ENCODE measurements around the gene FCAR.
"Not testable (repeated sequence)": the region's sequence is repeated elsewhere in the genome, so short reads cannot be mapped to it uniquely, and the experiment has no call there.

The FCAR gene

GRCh38 chr19:54921082-54921481, 47.0 kb downstream of the FCAR start:
- no peaks in the 10 kb centered on the region for H3K27me3 ChIP-seq (ENCODE audit: control insufficient read depth, insufficient read depth, low read length)
- TF ChIP-seq CTCF (IDR thresholded peaks at IDR 0.05) = no peak

DNA sequence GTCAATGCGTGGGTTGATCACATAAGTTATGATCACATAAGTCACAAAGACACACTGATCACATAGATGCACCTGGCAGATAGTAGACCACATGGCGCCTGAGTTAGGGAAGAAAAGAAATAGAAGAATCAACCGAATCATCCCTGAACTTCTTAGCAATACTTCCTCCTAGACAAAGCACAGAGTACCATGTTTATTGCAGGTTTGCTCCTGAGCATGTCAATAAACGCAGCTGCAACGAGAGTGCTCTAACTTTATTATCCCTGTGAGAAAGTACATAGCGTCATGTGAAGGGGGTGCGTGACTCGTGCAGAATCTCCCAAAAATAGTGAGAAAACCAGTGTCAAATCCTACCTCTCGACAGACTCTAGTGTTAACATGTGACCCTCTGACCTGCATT, 49.2 kb downstream of the FCAR start:
- Histone ChIP-seq H3K36me3 (ENCODE audit: control insufficient read depth, insufficient read depth, low read length) (no peaks in the 10 kb centered on the region), H3K4me2 (ENCODE audit: low read length) (no peak overlapping the region), H3K9ac (no peak overlapping the region), H3K4me3 (ENCODE audit: low read depth, low read length) (no peak overlapping the region), H3K79me2 (no peaks in the 10 kb centered on the region), H2AFZ (no peak overlapping the region), H3K9me3 (ENCODE audit: control insufficient read depth, low read length) (no peaks in the 10 kb centered on the region), H3K4me1 (no peaks in the 10 kb centered on the region), H3K27me3 (ENCODE audit: control insufficient read depth, insufficient read depth, low read length) (no peaks in the 10 kb centered on the region), H3K27ac (no peak overlapping the region)
- no peak for TF ChIP-seq CTCF (IDR thresholded peaks at IDR 0.05)

More at GRCh38 chr19:54921082-54921481, 47.0 kb downstream of the FCAR start:
- H3K9ac ChIP-seq = no peak overlapping the region
- H3K79me2 ChIP-seq = no peaks in the 10 kb centered on the region
- no peak overlapping the region for H3K4me2 ChIP-seq (ENCODE audit: low read length)
- H2AFZ ChIP-seq = no peak overlapping the region
- H3K9me3 ChIP-seq (ENCODE audit: control insufficient read depth, low read length) = no peaks in the 10 kb centered on the region
- no peak overlapping the region for H3K4me3 ChIP-seq (ENCODE audit: low read depth, low read length)
- no peak overlapping the region for H3K27ac ChIP-seq
- no peaks in the 10 kb centered on the region for H3K4me1 ChIP-seq
- no peaks in the 10 kb centered on the region for H3K36me3 ChIP-seq (ENCODE audit: control insufficient read depth, insufficient read depth, low read length)

GRCh38 chr19:54928299-54928698, 54.3 kb downstream of the FCAR start:
- Histone ChIP-seq H3K36me3 (ENCODE audit: control insufficient read depth, insufficient read depth, low read length) (no peaks in the 10 kb centered on the region), H3K9me3 (ENCODE audit: control insufficient read depth, low read length) (no peaks in the 10 kb centered on the region), H3K9ac (no peak overlapping the region), H2AFZ (no peak overlapping the region), H3K4me3 (ENCODE audit: low read depth, low read length) (no peak overlapping the region), H3K27ac (no peak overlapping the region), H3K4me1 (no peaks in the 10 kb centered on the region), H3K27me3 (ENCODE audit: control insufficient read depth, insufficient read depth, low read length) (no peaks in the 10 kb centered on the region), H3K4me2 (ENCODE audit: low read length) (no peak overlapping the region), H3K79me2 (no peaks in the 10 kb centered on the region)
- no peak for TF ChIP-seq CTCF (IDR thresholded peaks at IDR 0.05)

DNA sequence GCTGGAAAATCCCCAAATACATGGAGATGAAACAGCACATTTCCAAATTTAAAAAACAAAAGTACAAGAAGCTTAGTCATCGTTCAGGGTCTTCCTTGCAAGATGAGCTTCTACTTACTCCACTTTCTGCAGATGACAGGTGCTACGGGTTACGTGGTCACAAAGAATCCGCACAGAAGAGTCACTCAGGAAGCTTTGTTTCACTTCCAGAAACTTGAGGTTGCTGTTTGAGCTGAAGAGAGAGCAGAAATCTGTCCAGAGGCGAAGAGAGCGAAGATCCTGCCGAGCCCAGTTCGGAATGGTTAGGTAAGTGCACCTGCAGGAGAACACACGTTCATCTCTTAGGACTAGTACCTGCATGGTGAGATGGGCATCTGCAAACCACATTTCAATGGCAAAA, 63.9 kb downstream of the FCAR start:
- H3K36me3 ChIP-seq (ENCODE audit: control insufficient read depth, insufficient read depth, low read length) = no peaks in the 10 kb centered on the region
- H3K4me1 ChIP-seq = no peaks in the 10 kb centered on the region
- no peak overlapping the region for H2AFZ ChIP-seq
- no peak overlapping the region for H3K9ac ChIP-seq
- H3K4me2 ChIP-seq (ENCODE audit: low read length) = no peak overlapping the region
- H3K27me3 ChIP-seq (ENCODE audit: control insufficient read depth, insufficient read depth, low read length) = no peaks in the 10 kb centered on the region
- no peak for TF ChIP-seq CTCF (IDR thresholded peaks at IDR 0.05)
- H3K4me3 ChIP-seq (ENCODE audit: low read depth, low read length) = no peak overlapping the region
- H3K9me3 ChIP-seq (ENCODE audit: control insufficient read depth, low read length) = no peaks in the 10 kb centered on the region
- no peaks in the 10 kb centered on the region for H3K79me2 ChIP-seq
- no peak overlapping the region for H3K27ac ChIP-seq

DNA sequence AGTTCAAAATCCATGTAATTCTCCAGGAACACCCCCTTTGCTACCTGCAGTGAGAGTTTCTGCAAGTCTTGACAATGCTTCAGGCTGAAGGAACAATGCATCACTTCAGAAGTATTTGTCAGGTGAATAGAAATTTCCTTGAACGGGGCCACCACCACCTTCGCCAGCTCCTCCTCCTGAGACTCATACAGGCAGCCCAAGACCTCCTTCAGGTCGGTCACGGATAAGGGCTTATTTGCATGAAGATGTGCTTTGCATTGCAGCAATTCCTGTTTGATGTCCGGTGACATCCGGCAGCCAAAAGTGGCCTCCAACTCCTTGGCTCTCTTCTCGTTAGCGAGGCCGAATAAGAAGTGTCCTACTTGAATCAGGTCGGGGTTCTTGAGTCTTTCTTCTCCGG, 64.9 kb downstream of the FCAR start:
- no peaks in the 10 kb centered on the region for H3K4me1 ChIP-seq
- no peak overlapping the region for H3K27ac ChIP-seq
- H3K4me2 ChIP-seq (ENCODE audit: low read length) = no peak overlapping the region
- no peaks in the 10 kb centered on the region for H3K36me3 ChIP-seq (ENCODE audit: control insufficient read depth, insufficient read depth, low read length)
- H3K9ac ChIP-seq = no peak overlapping the region
- no peak overlapping the region for H2AFZ ChIP-seq
- TF ChIP-seq CTCF (IDR thresholded peaks at IDR 0.05) = no peak
- no peaks in the 10 kb centered on the region for H3K79me2 ChIP-seq
- no peaks in the 10 kb centered on the region for H3K9me3 ChIP-seq (ENCODE audit: control insufficient read depth, low read length)
- no peaks in the 10 kb centered on the region for H3K27me3 ChIP-seq (ENCODE audit: control insufficient read depth, insufficient read depth, low read length)
- H3K4me3 ChIP-seq (ENCODE audit: low read depth, low read length) = no peak overlapping the region

- not testable (repeated sequence) for H3K9ac ChIP-seq; H3K27ac ChIP-seq; H3K4me2 ChIP-seq (ENCODE audit: low read length); H3K36me3 ChIP-seq (ENCODE audit: control insufficient read depth, insufficient read depth, low read length); H2AFZ ChIP-seq; H3K79me2 ChIP-seq; H3K9me3 ChIP-seq (ENCODE audit: control insufficient read depth, low read length); H3K4me3 ChIP-seq (ENCODE audit: low read depth, low read length); H3K4me1 ChIP-seq; H3K27me3 ChIP-seq (ENCODE audit: control insufficient read depth, insufficient read depth, low read length)
Measured at GRCh38 chr19:54939538-54939937, 65.5 kb downstream of the FCAR start.
